ENCODE measurements around the gene MYL11. TPM values are rescaled to one million over a fixed set of nuclear protein-coding genes. Genes with fewer than 3 reads are reported as not detected.

Gene MYL11
- total RNA-seq, 1 donor from 2014 or later = not detected

GRCh38 chr16:30350134-30350871 is 24.3 kb upstream of the MYL11 start:
- TF ChIP-seq CTCF (IDR thresholded peaks at IDR 0.05; ENCODE audit: borderline replicate concordance) = no peak
- Histone ChIP-seq H3K4me1 (peaks cover 40% of the 10 kb centered on the region), H3K36me3 (peaks cover 47% of the 10 kb centered on the region), H3K27ac (replicated peaks) (no peak overlapping the region), H3K9me3 (replicated peaks) (no peaks in the 10 kb centered on the region), H3K27me3 (ENCODE audit: low read depth) (no peaks in the 10 kb centered on the region), H3K4me3 (no peak overlapping the region)
- intact Hi-C loops (cut with micrococcal nuclease) = no loop called here
- no peak for DNase-seq

GRCh38 chr16:30351001-30351441 is 23.6 kb upstream of the MYL11 start:
- TF ChIP-seq CTCF (IDR thresholded peaks at IDR 0.05; ENCODE audit: borderline replicate concordance) = no peak
- Histone ChIP-seq H3K4me1 (peaks cover 47% of the 10 kb centered on the region), H3K27ac (replicated peaks) (no peak overlapping the region), H3K4me3 (no peak overlapping the region), H3K27me3 (ENCODE audit: low read depth) (no peaks in the 10 kb centered on the region), H3K36me3 (peaks cover 47% of the 10 kb centered on the region), H3K9me3 (replicated peaks) (no peaks in the 10 kb centered on the region)
- intact Hi-C loops (cut with micrococcal nuclease) = no loop called here
- no peak for DNase-seq

- TF ChIP-seq CTCF (IDR thresholded peaks at IDR 0.05; ENCODE audit: borderline replicate concordance) = no peak
- Histone ChIP-seq H3K4me1 (peaks cover 55% of the 10 kb centered on the region), H3K4me3 (no peak overlapping the region), H3K9me3 (replicated peaks) (no peaks in the 10 kb centered on the region), H3K27ac (replicated peaks) (peak overlapping the region; percentile 74), H3K36me3 (peaks cover 47% of the 10 kb centered on the region), H3K27me3 (ENCODE audit: low read depth) (no peaks in the 10 kb centered on the region)
- peak; percentile 76 for DNase-seq
- intact Hi-C loops (cut with micrococcal nuclease) = no loop called here
Observed at GRCh38 chr16:30351586-30352419, 22.8 kb upstream of the MYL11 start.

GRCh38 chr16:30352488-30353401 is 21.9 kb upstream of the MYL11 start:
- Histone ChIP-seq H3K36me3 (peaks cover 52% of the 10 kb centered on the region), H3K27ac (replicated peaks) (peak overlapping the region; percentile 74), H3K4me3 (no peak overlapping the region), H3K9me3 (replicated peaks) (no peaks in the 10 kb centered on the region), H3K4me1 (peaks cover 57% of the 10 kb centered on the region), H3K27me3 (ENCODE audit: low read depth) (no peaks in the 10 kb centered on the region)
- no peak for DNase-seq
- intact Hi-C loops (cut with micrococcal nuclease) = no loop called here
- no peak for TF ChIP-seq CTCF (IDR thresholded peaks at IDR 0.05; ENCODE audit: borderline replicate concordance)
